ENCODE results near the gene SLC14A1. TPM values are rescaled to one million over a fixed set of nuclear protein-coding genes. Genes with fewer than 3 reads are reported as not detected.

Gene SLC14A1
- total RNA-seq, 3 donors from 2014 or later (not counting 1 experiment from before 2014, with no cell fraction given), result 21.2 to 51.6 (median 42.2) TPM

DNA sequence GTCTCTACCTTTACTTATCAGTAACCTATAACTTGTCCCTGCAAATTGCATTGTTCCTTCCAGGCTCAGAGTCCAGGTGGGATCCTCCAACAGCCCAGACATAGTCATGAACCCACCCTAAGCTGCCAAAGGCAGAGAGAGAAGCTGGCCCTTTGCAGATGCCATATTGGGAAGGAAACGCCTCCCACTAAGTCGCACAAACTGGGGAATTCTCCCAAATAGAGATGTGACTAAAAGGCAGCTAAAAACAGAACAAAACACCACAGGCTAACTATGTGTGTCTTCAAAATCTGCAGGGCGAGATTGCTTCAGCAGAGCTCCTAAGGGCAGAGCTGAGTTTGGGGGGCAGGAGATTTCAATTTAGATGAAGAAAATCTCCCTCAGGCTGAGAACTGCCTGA is 63.0 kb downstream of the SLC14A1 start:
- no peaks in the 10 kb centered on the region for H3K36me3 Mint-ChIP-seq
- H3K27ac Mint-ChIP-seq, result no peak overlapping the region
- TF ChIP-seq, protein P1, sequence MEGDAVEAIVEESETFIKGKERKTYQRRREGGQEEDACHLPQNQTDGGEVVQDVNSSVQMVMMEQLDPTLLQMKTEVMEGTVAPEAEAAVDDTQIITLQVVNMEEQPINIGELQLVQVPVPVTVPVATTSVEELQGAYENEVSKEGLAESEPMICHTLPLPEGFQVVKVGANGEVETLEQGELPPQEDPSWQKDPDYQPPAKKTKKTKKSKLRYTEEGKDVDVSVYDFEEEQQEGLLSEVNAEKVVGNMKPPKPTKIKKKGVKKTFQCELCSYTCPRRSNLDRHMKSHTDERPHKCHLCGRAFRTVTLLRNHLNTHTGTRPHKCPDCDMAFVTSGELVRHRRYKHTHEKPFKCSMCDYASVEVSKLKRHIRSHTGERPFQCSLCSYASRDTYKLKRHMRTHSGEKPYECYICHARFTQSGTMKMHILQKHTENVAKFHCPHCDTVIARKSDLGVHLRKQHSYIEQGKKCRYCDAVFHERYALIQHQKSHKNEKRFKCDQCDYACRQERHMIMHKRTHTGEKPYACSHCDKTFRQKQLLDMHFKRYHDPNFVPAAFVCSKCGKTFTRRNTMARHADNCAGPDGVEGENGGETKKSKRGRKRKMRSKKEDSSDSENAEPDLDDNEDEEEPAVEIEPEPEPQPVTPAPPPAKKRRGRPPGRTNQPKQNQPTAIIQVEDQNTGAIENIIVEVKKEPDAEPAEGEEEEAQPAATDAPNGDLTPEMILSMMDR (IDR thresholded peaks at IDR 0.05), result no peak
- H3K36me3 ChIP-seq (ENCODE audit: control insufficient read depth, insufficient read depth, low read length), result no peaks in the 10 kb centered on the region
- intact Hi-C loops (cut with micrococcal nuclease), result no loop called here
- H3K4me3 Mint-ChIP-seq, result no peak overlapping the region
- no peaks in the 10 kb centered on the region for H3K27me3 Mint-ChIP-seq (ENCODE audit: low read depth in 2 of 2)
- H3K4me3 ChIP-seq (ENCODE audit: low read length), result no peak overlapping the region
- H3K4me1 Mint-ChIP-seq, result peaks cover 12 to 18% of the 10 kb centered on the region in 2 donors
- no peak for DNase-seq
- H3K27me3 ChIP-seq (ENCODE audit: control insufficient read depth, insufficient read depth, low read length), result no peaks in the 10 kb centered on the region
- no peak for ATAC-seq
- H3K27ac ChIP-seq (ENCODE audit: low read length), result no peak overlapping the region
- H3K4me1 ChIP-seq (ENCODE audit: control insufficient read depth, insufficient read depth, low read length), result peaks cover 19% of the 10 kb centered on the region
- no peaks in the 10 kb centered on the region for H3K9me3 Mint-ChIP-seq
- no peaks in the 10 kb centered on the region for H3K9me3 ChIP-seq (ENCODE audit: control insufficient read depth, insufficient read depth, low read length)
- WGBS (ENCODE audit: insufficient coverage), result 96% methylated on average over 3 of the region's 3 CpGs

DNA sequence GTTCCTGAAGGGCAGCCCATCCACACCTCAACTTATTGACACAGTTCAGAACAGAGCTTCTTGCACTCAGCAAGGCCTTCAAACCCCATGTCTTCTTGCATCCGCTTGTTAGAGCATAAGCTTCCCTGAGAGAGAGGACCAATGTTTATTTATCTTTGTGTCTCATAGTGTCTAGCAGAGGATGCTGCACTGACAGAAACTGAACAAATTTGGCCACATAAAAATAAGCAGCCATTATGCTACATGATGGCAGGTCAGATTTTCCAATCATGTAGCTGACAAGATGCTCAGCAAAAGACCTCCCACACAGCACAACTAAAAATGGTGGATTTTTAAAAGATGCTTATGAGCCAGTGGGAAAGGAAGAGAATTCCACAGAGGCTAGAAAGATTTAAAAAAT is 63.4 kb downstream of the SLC14A1 start:
- Histone ChIP-seq H3K27me3 (ENCODE audit: control insufficient read depth, insufficient read depth, low read length) (no peaks in the 10 kb centered on the region), H3K4me1 (ENCODE audit: control insufficient read depth, insufficient read depth, low read length) (peaks cover 19% of the 10 kb centered on the region), H3K9me3 (ENCODE audit: control insufficient read depth, insufficient read depth, low read length) (no peaks in the 10 kb centered on the region), H3K36me3 (ENCODE audit: control insufficient read depth, insufficient read depth, low read length) (no peaks in the 10 kb centered on the region), H3K27ac (ENCODE audit: low read length) (no peak overlapping the region), H3K4me3 (ENCODE audit: low read length) (no peak overlapping the region)
- TF ChIP-seq, protein P1 (IDR thresholded peaks at IDR 0.05), result no peak
- intact Hi-C loops (cut with micrococcal nuclease), result no loop called here
- Mint-ChIP-seq H3K36me3 (no peaks in the 10 kb centered on the region), H3K4me3 (no peak overlapping the region), H3K27me3 (ENCODE audit: low read depth in 2 of 2) (no peaks in the 10 kb centered on the region), H3K27ac (no peak overlapping the region), H3K4me1 (peaks cover 12 to 18% of the 10 kb centered on the region in 2 donors), H3K9me3 (no peaks in the 10 kb centered on the region)
- WGBS (ENCODE audit: insufficient coverage), result 90% methylated on average over 1 of the region's 1 CpG
- no peak for DNase-seq
- no peak for ATAC-seq

DNA sequence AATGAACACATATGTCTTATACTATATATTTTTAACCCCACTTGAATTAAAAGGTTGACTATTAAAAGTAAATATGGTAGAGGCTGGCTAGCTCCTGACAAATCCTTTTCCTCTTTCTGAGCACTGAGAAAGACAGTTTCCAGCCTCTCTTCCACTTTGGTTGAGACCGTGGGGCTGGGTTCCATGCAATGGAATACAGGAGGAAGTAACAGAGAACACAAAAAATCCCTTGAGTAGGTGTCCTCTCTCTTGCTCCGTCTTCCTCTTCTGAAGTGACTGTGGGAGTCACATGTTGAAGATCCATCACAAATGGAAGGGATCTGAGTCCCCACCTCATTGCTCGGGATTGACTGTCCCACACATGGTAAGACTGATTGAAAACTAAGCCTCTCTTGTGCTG is 64.9 kb downstream of the SLC14A1 start:
- peaks cover 12 to 13% of the 10 kb centered on the region in 2 donors for H3K4me1 Mint-ChIP-seq
- no peak overlapping the region for H3K4me3 Mint-ChIP-seq
- TF ChIP-seq, protein P1 (IDR thresholded peaks at IDR 0.05), result no peak
- intact Hi-C loops (cut with micrococcal nuclease), result no loop called here
- no peaks in the 10 kb centered on the region for H3K36me3 Mint-ChIP-seq
- H3K27me3 ChIP-seq (ENCODE audit: control insufficient read depth, insufficient read depth, low read length), result no peaks in the 10 kb centered on the region
- no peak overlapping the region for H3K27ac ChIP-seq (ENCODE audit: low read length)
- H3K4me1 ChIP-seq (ENCODE audit: control insufficient read depth, insufficient read depth, low read length), result peaks cover 17% of the 10 kb centered on the region
- WGBS (ENCODE audit: insufficient coverage), result 92% methylated on average over 3 of the region's 3 CpGs
- H3K27me3 Mint-ChIP-seq (ENCODE audit: low read depth in 2 of 2), result no peaks in the 10 kb centered on the region
- H3K4me3 ChIP-seq (ENCODE audit: low read length), result no peak overlapping the region
- DNase-seq, result no peak
- H3K9me3 ChIP-seq (ENCODE audit: control insufficient read depth, insufficient read depth, low read length), result no peaks in the 10 kb centered on the region
- H3K36me3 ChIP-seq (ENCODE audit: control insufficient read depth, insufficient read depth, low read length), result no peaks in the 10 kb centered on the region
- H3K9me3 Mint-ChIP-seq, result no peaks in the 10 kb centered on the region
- H3K27ac Mint-ChIP-seq, result no peak overlapping the region
- ATAC-seq, result no peak

DNA sequence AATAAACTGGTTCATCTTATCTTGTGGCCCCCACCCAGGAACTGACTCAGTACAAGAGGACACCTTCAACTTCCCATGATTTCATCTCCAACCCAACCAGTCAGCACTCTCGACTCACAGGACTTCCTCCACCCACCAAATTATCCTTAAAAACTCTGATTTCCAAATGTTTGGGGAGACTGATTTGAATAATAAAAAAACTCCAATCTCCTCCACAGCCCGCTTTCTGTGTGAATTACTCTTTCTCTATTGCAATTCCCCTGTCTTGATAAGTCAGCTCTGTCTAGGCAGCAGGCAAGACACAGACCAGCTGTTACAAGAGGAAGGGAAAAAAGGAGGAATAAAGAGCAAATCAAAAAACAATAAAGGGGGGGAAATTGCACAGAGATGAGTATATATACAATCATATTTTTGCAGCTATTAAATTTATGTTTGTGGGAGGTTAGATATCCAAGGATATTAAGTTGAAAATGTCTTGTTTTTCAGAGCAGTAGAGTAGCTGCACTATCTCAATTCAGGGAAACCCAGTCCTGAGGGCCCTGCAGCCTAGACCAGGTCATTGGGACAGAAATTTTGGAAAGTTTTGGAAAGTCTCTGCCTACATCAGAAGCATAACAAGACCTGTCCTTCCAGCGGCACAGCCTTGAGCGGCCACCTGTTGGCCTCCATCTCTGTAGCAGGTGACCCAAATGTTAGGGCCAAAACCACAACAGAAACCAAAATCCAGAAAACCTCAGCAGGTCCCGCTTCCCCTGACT is 68.7 kb downstream of the SLC14A1 start:
- ATAC-seq, result no peak
- no peaks in the 10 kb centered on the region for H3K27me3 Mint-ChIP-seq (ENCODE audit: low read depth in 2 of 2)

More for the DNA sequence above, 68.7 kb downstream of the SLC14A1 start:
- H3K4me1 ChIP-seq (ENCODE audit: control insufficient read depth, insufficient read depth, low read length), result no peaks in the 10 kb centered on the region
- TF ChIP-seq, protein P1 (IDR thresholded peaks at IDR 0.05), result no peak
- DNase-seq, result no peak
- Mint-ChIP-seq H3K36me3 (no peaks in the 10 kb centered on the region), H3K27ac (no peak overlapping the region), H3K4me1 (no peaks in the 10 kb centered on the region), H3K4me3 (no peak overlapping the region), H3K9me3 (no peaks in the 10 kb centered on the region)
- no peaks in the 10 kb centered on the region for H3K27me3 ChIP-seq (ENCODE audit: control insufficient read depth, insufficient read depth, low read length)
- H3K4me3 ChIP-seq (ENCODE audit: low read length), result no peak overlapping the region
- no peak overlapping the region for H3K27ac ChIP-seq (ENCODE audit: low read length)
- H3K36me3 ChIP-seq (ENCODE audit: control insufficient read depth, insufficient read depth, low read length), result no peaks in the 10 kb centered on the region
- intact Hi-C loops (cut with micrococcal nuclease), result no loop called here
- no peaks in the 10 kb centered on the region for H3K9me3 ChIP-seq (ENCODE audit: control insufficient read depth, insufficient read depth, low read length)
- WGBS (ENCODE audit: insufficient coverage), result 60% methylated on average over 4 of the region's 5 CpGs

Data from natural killer cell (primary cell).